Measurements from ENCODE around the gene AGAP3.
A peak's percentile ranks its signal among the peaks of the same experiment; 100 is the strongest.

Gene AGAP3

DNA sequence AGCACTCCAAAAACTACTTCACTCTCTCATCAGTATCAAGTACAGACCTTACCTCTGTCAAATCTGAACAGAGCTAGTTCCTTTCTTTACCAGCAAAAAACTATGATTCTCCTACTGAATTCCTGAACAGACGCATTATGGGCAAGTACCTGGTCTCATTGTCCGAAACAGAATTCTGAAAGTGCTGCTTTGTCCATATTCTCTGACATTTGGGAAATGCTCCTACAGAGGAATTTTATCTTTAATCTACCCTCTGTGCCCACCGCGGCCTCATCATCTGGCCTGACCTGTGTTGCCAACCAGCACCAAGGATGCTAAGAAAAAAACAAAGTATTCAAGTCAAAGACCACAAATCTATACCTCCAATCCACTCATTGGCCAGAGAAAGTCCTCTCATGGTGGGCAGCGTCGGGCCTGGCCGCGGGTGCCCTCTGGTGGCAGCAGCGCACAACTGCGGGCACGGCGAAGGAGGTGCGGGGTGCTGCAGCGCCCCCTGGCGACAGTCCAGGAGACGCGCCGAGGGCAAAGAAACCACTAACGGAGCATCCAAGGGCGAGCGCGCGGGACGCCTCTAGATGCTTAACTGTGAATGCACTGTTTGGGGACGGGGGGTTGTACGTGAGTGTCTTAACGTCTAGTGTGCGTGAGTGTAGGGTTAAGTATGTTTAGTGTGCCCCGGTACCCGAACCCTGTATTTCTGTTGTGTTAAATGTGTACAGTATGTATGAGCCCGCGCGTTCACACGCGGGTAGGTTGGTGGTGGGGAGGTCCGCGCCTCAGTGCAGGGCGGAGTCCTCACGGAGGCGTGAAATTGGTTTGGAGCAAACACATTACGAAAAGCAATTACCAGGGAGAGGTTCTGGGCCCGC is 86.2 kb downstream of the AGAP3 start:
- no peak overlapping the region for H3K4me3 ChIP-seq (ENCODE audit: low read depth, low read length)
- TF ChIP-seq MAX (IDR thresholded peaks at IDR 0.05; ENCODE audit: low read depth, low read length) (peak; percentile 40; the same call in 1 of the 2 replicates), POLR2A (IDR thresholded peaks at IDR 0.05; ENCODE audit: extremely low read depth, insufficient read length) (no peak), CTCF (IDR thresholded peaks at IDR 0.05; ENCODE audit: low read depth, low read length) (peak; percentile 100), MYC (IDR thresholded peaks at IDR 0.05; ENCODE audit: low read depth, low read length) (no peak)
- peak; percentile 83 for DNase-seq (ENCODE audit: low read depth)

DNA sequence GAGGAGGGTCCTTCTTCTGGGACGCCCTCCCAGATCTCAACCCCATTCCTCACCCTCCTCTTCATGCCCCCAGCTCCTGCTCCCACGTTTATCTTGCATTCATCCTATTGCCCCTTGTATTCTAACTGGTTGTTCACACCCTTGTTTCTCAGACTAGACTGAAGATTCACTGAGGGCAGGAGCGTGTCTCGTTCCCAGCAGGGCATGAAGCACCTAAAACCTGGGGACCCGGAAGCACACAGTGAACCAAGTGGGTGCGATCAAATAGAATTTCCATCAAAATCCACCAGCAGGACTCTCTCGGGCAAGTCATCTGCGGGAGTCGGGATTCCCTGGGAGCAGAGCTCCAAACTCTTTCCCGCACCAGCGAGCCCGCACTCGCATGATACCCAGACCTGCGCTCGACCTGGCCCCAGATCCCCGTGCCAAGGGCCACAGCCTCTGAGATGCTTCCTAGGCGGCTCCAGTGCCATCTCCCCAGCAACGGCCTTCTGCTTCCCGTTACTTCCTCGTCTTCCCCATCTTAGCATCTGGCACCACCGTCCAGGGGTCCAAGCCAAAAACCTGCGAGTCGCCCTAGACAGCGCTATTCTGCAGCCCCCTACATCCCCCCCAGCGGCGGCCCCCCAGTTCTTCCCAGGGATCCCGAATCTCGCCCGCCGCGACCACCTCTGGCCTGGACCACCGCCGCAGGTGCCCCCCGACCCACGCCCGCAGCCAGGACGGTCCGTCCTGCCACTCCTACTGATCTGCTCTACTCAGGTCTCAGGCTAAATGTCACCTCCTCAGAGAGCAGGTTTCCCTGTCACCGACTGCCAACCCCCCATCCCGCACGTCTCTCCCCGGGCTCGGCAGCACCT is 87.3 kb downstream of the AGAP3 start:
- no peak for DNase-seq (ENCODE audit: low read depth)
- no peak overlapping the region for H3K4me3 ChIP-seq (ENCODE audit: low read depth, low read length)
- no peak for TF ChIP-seq POLR2A (IDR thresholded peaks at IDR 0.05; ENCODE audit: extremely low read depth, insufficient read length)
- no peak for TF ChIP-seq MYC (IDR thresholded peaks at IDR 0.05; ENCODE audit: low read depth, low read length)
- no peak for TF ChIP-seq MAX (IDR thresholded peaks at IDR 0.05; ENCODE audit: low read depth, low read length)
- no peak for TF ChIP-seq CTCF (IDR thresholded peaks at IDR 0.05; ENCODE audit: low read depth, low read length)

GRCh38 chr7:151174246-151175046 is 88.2 kb downstream of the AGAP3 start:
- no peak overlapping the region for H3K4me3 ChIP-seq (ENCODE audit: low read depth, low read length)
- no peak for DNase-seq (ENCODE audit: low read depth)
- no peak for TF ChIP-seq MAX (IDR thresholded peaks at IDR 0.05; ENCODE audit: low read depth, low read length)
- no peak for TF ChIP-seq POLR2A (IDR thresholded peaks at IDR 0.05; ENCODE audit: extremely low read depth, insufficient read length)
- no peak for TF ChIP-seq MYC (IDR thresholded peaks at IDR 0.05; ENCODE audit: low read depth, low read length)
- TF ChIP-seq CTCF (IDR thresholded peaks at IDR 0.05; ENCODE audit: low read depth, low read length) = no peak

DNA sequence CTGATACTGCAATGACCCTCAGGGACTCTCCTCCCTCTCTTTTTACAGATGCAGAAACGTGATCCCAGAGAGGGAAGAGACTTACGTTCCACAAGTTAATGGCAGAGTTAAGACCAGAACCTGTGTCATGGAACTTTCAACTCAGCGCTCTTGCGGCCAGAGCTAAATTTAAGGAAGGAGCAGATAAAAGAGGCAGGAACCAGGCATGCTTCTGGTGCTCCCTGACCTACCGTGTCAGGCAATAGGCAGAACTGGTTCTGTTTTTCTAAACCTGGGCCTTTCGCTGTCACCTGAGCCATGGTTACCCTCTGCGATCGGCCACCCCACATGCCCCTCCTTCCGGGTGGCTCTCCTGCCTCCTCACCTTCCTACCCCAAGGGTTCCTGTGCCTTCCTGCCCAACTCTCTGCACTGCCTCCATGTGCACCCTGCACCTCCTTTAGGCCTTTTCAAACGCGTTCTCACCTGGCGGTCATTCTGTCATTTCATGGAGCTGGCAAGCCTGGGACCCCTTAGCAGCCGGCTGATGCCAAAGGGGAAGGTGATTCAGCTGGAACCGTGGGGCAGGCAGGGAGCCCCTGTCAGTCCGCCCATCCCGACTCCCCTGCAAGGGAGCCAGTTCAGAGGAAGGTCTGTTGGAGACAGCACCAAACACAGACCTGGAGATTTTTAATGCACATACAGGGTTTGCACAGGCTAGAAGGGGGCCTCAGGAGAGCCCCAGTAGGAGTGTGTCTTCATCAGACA is 88.9 kb downstream of the AGAP3 start:
- no peak for DNase-seq (ENCODE audit: low read depth)
- no peak for TF ChIP-seq POLR2A (IDR thresholded peaks at IDR 0.05; ENCODE audit: extremely low read depth, insufficient read length)
- TF ChIP-seq CTCF (IDR thresholded peaks at IDR 0.05; ENCODE audit: low read depth, low read length) = no peak
- no peak for TF ChIP-seq MAX (IDR thresholded peaks at IDR 0.05; ENCODE audit: low read depth, low read length)
- no peak for TF ChIP-seq MYC (IDR thresholded peaks at IDR 0.05; ENCODE audit: low read depth, low read length)
- H3K4me3 ChIP-seq (ENCODE audit: low read depth, low read length) = no peak overlapping the region
